H1 (cell line): ENCODE data around the gene STRADB. TPM values are rescaled to one million over a fixed set of nuclear protein-coding genes. Genes with fewer than 3 reads are reported as not detected.

Experiments
- CTCF ChIA-PET: fragments of 300-600 bp; sonication (Branson Sonifier 250); formaldehyde crosslinking; loops from one replicate; lab custom pipeline; 2021; ENCODE audit not compliant: partially characterized antibody; lab: Charles Lee
- POLR2A ChIA-PET: fragments of 300-600 bp; sonication (Branson Sonifier 250); formaldehyde crosslinking; loops from one replicate; lab custom pipeline; 2021; ENCODE audit warnings: inconsistent platforms; ENCODE audit not compliant: partially characterized antibody; lab: Charles Lee
- DNase-seq, 2 experiments: peaks; one replicate each; pipeline versions ENCODE4 v3.0.0 to v3.0.0-alpha.2; 2010 to 2022; ENCODE audit warnings: low spot score in 2 of 2, low read depth in 1 of 2, mixed read lengths in 1 of 2
- FAIRE-seq: peaks from 2 replicates; lab custom pipeline; 2011; peaks lifted over from hg19 to GRCh38; lab: Jason Lieb, UNC
- H2AFZ ChIP-seq: 2 replicates; pipeline ENCODE4 v1.8.1; 2012; ENCODE audit warnings: low read length, inconsistent platforms
- H2AK5ac ChIP-seq: 2 replicates; pipeline ENCODE4 v1.6.1; 2013; ENCODE audit warnings: low read depth, low read length
- H2BK120ac ChIP-seq: replicated peaks from 2 replicates; pipeline ENCODE3; 2013; ENCODE audit warnings: low read depth, low read length, inconsistent platforms
- H2BK12ac ChIP-seq: 2 replicates; pipeline ENCODE4 v1.6.1; 2013; ENCODE audit warnings: low read depth, low read length
- H2BK15ac ChIP-seq: 2 replicates; pipeline ENCODE4 v1.6.1; 2013; ENCODE audit warnings: low read length
- H2BK20ac ChIP-seq: 2 replicates; pipeline ENCODE4 v1.6.1; 2013; ENCODE audit warnings: low read length
- H2BK5ac ChIP-seq: 2 replicates; pipeline ENCODE4 v1.6.1; 2013; ENCODE audit warnings: low read depth, low read length
- H3K14ac ChIP-seq: 2 replicates; pipeline ENCODE4 v1.6.1; 2013; ENCODE audit warnings: inconsistent platforms; ENCODE audit not compliant: insufficient read length
- H3K18ac ChIP-seq: 2 replicates; pipeline ENCODE4 v1.6.1; 2013; ENCODE audit warnings: low read length; ENCODE audit errors: extremely low read depth
- H3K23ac ChIP-seq: 2 replicates; pipeline ENCODE4 v1.6.1; 2013; ENCODE audit warnings: inconsistent platforms; ENCODE audit not compliant: insufficient read length
- H3K23me2 ChIP-seq: 2 replicates; pipeline ENCODE4 v1.6.1; 2013; ENCODE audit warnings: low read depth, low read length
- H3K27ac ChIP-seq: 2 replicates; pipeline ENCODE4 v1.6.1; 2011; ENCODE audit warnings: low read depth, low read length, inconsistent platforms
- H3K27me3 ChIP-seq, 4 experiments: replicated peaks in 1 of 4; 1 replicate in 1 of 4; 2 replicates in 3 of 4; pipeline versions ENCODE4 v1.6.1 to v1.8.1; 2011 to 2013; ENCODE audit warnings: low read length in 3 of 4, mild to moderate bottlenecking in 3 of 4, inconsistent platforms in 2 of 4, mixed read lengths in 2 of 4, moderate library complexity in 1 of 4; ENCODE audit not compliant: control insufficient read depth in 3 of 4, insufficient read depth in 3 of 4; ENCODE audit errors: extremely low read depth in 1 of 4
- H3K36me3 ChIP-seq, 4 experiments: 2 replicates each; pipeline versions ENCODE4 v1.6.1 to v1.8.1; 2011 to 2013; ENCODE audit warnings: mild to moderate bottlenecking in 4 of 4, low read length in 3 of 4, moderate library complexity in 2 of 4, control low read depth in 1 of 4, inconsistent platforms in 1 of 4; ENCODE audit not compliant: insufficient read depth in 4 of 4, control insufficient read depth in 2 of 4
- H3K4ac ChIP-seq: replicated peaks from 2 replicates; pipeline ENCODE3; 2013; ENCODE audit warnings: low read length, low read depth, mixed read lengths, inconsistent platforms; ENCODE audit not compliant: insufficient read length
- H3K4me1 ChIP-seq, 4 experiments: replicated peaks in 1 of 4; 1 replicate in 1 of 4; 2 replicates in 3 of 4; pipeline versions ENCODE4 v1.6.1 to v1.8.1; 2011 to 2013; ENCODE audit warnings: low read length in 3 of 4, inconsistent platforms in 2 of 4, mixed read lengths in 1 of 4; ENCODE audit not compliant: insufficient read depth in 4 of 4, control insufficient read depth in 3 of 4
- H3K4me2 ChIP-seq, 2 experiments: 2 replicates each; pipeline versions ENCODE4 v1.6.1 to v1.8.1; 2011 to 2013; ENCODE audit warnings: low read depth in 2 of 2, low read length in 2 of 2, control low read depth in 1 of 2, inconsistent platforms in 1 of 2, mild to moderate bottlenecking in 1 of 2; ENCODE audit not compliant: insufficient read depth in 1 of 2
- H3K4me3 ChIP-seq, 4 experiments: fragments of 200-600, 300-600 bp in 1 of 4; sonication (generic), shearing (Covaris generic), sonication (Bioruptor Twin) in 1 of 4; 2 replicates each; pipeline versions ENCODE4 v1.5.1 to v1.8.1; 2011 to 2016; ENCODE audit warnings: low read length in 4 of 4, low read depth in 3 of 4, control low read depth in 2 of 4, inconsistent platforms in 2 of 4, mild to moderate bottlenecking in 2 of 4, mixed read lengths in 1 of 4, moderate library complexity in 1 of 4; ENCODE audit not compliant: insufficient read depth in 2 of 4; ENCODE audit errors: extremely low read depth in 1 of 4
- H3K56ac ChIP-seq: replicated peaks from 2 replicates; pipeline ENCODE3; 2013; ENCODE audit warnings: low read depth, mild to moderate bottlenecking, mixed read lengths, low read length, inconsistent platforms; ENCODE audit not compliant: insufficient read length
- H3K79me1 ChIP-seq: 2 replicates; pipeline ENCODE4 v1.6.1; 2013; ENCODE audit warnings: low read depth, low read length, control low read depth
- H3K79me2 ChIP-seq, 2 experiments: 2 replicates each; pipeline versions ENCODE4 v1.6.1 to v1.8.1; 2012 to 2013; ENCODE audit warnings: low read length in 2 of 2, mild to moderate bottlenecking in 2 of 2, inconsistent platforms in 1 of 2; ENCODE audit not compliant: insufficient read depth in 2 of 2, control insufficient read depth in 1 of 2
- H3K9ac ChIP-seq, 4 experiments: replicated peaks in 1 of 4; 1 replicate in 1 of 4; 2 replicates in 3 of 4; pipeline versions ENCODE4 v1.6.1 to v1.8.1; 2011 to 2013; ENCODE audit warnings: low read depth in 3 of 4, low read length in 3 of 4, control low read depth in 2 of 4, mild to moderate bottlenecking in 2 of 4, moderate library complexity in 2 of 4, inconsistent platforms in 1 of 4; ENCODE audit errors: extremely low read depth in 1 of 4
- H3K9me3 ChIP-seq, 2 experiments: 2 replicates each; pipeline versions ENCODE4 v1.6.1 to v1.8.1; 2012 to 2013; ENCODE audit warnings: mild to moderate bottlenecking in 2 of 2, moderate library complexity in 2 of 2, control low read depth in 1 of 2, inconsistent platforms in 1 of 2, low read depth in 1 of 2, low read length in 1 of 2, mixed read lengths in 1 of 2; ENCODE audit not compliant: insufficient read depth in 2 of 2
- H4K20me1 ChIP-seq, 2 experiments: replicated peaks in 1 of 2; 2 replicates each; pipeline versions ENCODE3 to v1.8.1; 2011 to 2013; ENCODE audit warnings: inconsistent platforms in 2 of 2, low read length in 2 of 2, mild to moderate bottlenecking in 1 of 2; ENCODE audit not compliant: insufficient read depth in 2 of 2, control insufficient read depth in 1 of 2
- H4K5ac ChIP-seq: 2 replicates; pipeline ENCODE4 v1.6.1; 2013; ENCODE audit warnings: low read length, low read depth, mixed read lengths, inconsistent platforms; ENCODE audit not compliant: insufficient read length
- H4K8ac ChIP-seq: 2 replicates; pipeline ENCODE4 v1.8.0; 2013; ENCODE audit warnings: mild to moderate bottlenecking, moderate library complexity, low read length, inconsistent platforms; ENCODE audit not compliant: insufficient read depth; ENCODE audit errors: extremely low read depth
- H4K91ac ChIP-seq: replicated peaks from 2 replicates; pipeline ENCODE3; 2013; ENCODE audit warnings: low read length, mixed read lengths, inconsistent platforms; ENCODE audit not compliant: insufficient read length
- CTBP2 ChIP-seq: IDR thresholded peaks from 2 replicates; pipeline ENCODE4 v1.7.0; 2011; ENCODE audit warnings: borderline replicate concordance, mild to moderate bottlenecking, moderate library complexity, mixed read lengths, low read length; ENCODE audit not compliant: insufficient read depth, insufficient read length
- E2F6 ChIP-seq: IDR thresholded peaks from 2 replicates; pipeline ENCODE4 v1.6.1; 2012; ENCODE audit warnings: inconsistent platforms
- FOSL1 ChIP-seq: IDR thresholded peaks from 2 replicates; pipeline ENCODE4 v1.6.1; 2011; ENCODE audit warnings: mild to moderate bottlenecking, low read depth, low read length, moderate library complexity; ENCODE audit not compliant: insufficient read depth
- GTF2F1 ChIP-seq: IDR thresholded peaks from 2 replicates; pipeline ENCODE4 v1.6.1; 2012; ENCODE audit warnings: low read depth, low read length, improper control_type of control experiment, borderline replicate concordance
- SAP30 ChIP-seq: fragments of 300-600 bp; sonication (generic); IDR thresholded peaks from 2 replicates; pipeline ENCODE4 v1.7.1; 2012; ENCODE audit warnings: low read length, moderate library complexity, mild to moderate bottlenecking, inconsistent platforms; ENCODE audit not compliant: insufficient read depth, insufficient replicate concordance
- SIN3A ChIP-seq, 2 experiments: IDR thresholded peaks in 1 of 2; conservative IDR thresholded peaks in 1 of 2; 2 replicates each; pipeline ENCODE4 v1.6.1; 2011 to 2012; ENCODE audit warnings: low read length in 2 of 2, improper control_type of control experiment in 1 of 2, low read depth in 1 of 2, mild to moderate bottlenecking in 1 of 2
- SUZ12 ChIP-seq: fragments of 200-600 bp; sonication (generic); IDR thresholded peaks from 2 replicates; pipeline ENCODE4 v1.6.1; 2012; ENCODE audit warnings: mild to moderate bottlenecking, inconsistent platforms, low read length, moderate library complexity, mixed read lengths
- TBP ChIP-seq: IDR thresholded peaks from 2 replicates; pipeline ENCODE4 v1.6.1; 2011; ENCODE audit warnings: low read depth, low read length, improper control_type of control experiment
- TEAD4 ChIP-seq: IDR thresholded peaks from 2 replicates; pipeline ENCODE4 v1.6.1; 2012; ENCODE audit warnings: low read depth, low read length, inconsistent platforms, mixed read lengths
- ZNF274 ChIP-seq: IDR thresholded peaks from 2 replicates; pipeline ENCODE4 v1.7.0; 2012; ENCODE audit warnings: low read length, borderline replicate concordance; ENCODE audit errors: extremely low read depth
- polyA plus RNA-seq, 7 experiments: library from polyadenylated mRNA; depleted of rRNA in 3 of 7; stranded (reverse) in 5 of 7; unstranded in 2 of 7; fragments of >200 nt in 5 of 7; fragments of 200-250 nt in 2 of 7; gene quantifications; 1 replicate in 5 of 7; 2 replicates in 1 of 7; 4 replicates in 1 of 7; pipeline versions ENCODE4 v1.2.1 to v1.2.3, GENCODE V29; 2011 to 2013; ENCODE audit warnings: missing spikeins in 2 of 7, mixed read lengths in 2 of 7
- total RNA-seq: library from RNA; stranded (reverse); fragmentation: NEBNext Ultra II Directional; extraction: Animal tissue kit (Norgen Biotek cat#: 25700); gene quantifications from 2 replicates; pipeline ENCODE4 v1.2.1, GENCODE V29; 2021
- TF ChIP-seq, protein P1 (sequence below): IDR thresholded peaks from 2 replicates; pipeline ENCODE4 v1.6.1; 2012; ENCODE audit warnings: inconsistent platforms
- TF ChIP-seq, protein P2 (sequence below): IDR thresholded peaks from 2 replicates; pipeline ENCODE4 v1.6.1; 2012; ENCODE audit warnings: low read length, inconsistent platforms

Gene STRADB
- total and polyA plus RNA-seq, 2 of the 8 experiments (the other 6 are each of a cell fraction or from before 2014, with no cell fraction given), result 20.9 to 34.9 TPM

DNA sequence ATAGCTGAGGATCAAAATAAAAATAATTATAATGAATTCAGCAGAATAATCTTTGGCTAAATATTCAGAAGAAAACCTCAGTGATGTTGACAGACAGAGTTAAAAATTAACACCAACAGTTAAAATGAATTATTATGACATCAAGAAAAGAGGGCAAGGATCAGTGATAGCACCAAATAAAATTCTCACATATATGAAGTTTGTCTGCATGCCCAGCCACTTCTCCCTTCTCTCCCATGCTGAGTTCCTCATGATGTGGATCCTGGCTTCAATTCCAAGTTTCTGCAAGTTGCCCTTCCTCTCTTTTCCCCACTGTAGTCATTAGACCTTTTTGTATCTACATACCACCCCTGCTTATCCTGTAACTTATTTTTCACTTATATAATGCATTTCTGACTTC, 6.8 kb downstream of the STRADB start:
- Histone ChIP-seq H3K23me2 (no peaks in the 10 kb centered on the region), H3K4ac (no peak overlapping the region), H3K27ac (no peak overlapping the region), H3K27me3 (no peaks in the 10 kb centered on the region), H3K9me3 (no peaks in the 10 kb centered on the region), H3K36me3 (no peaks in the 10 kb centered on the region), H3K14ac (no peak overlapping the region), H3K4me2 (no peak overlapping the region), H3K79me1 (no peaks in the 10 kb centered on the region), H2AK5ac (no peak overlapping the region), H4K8ac (no peak overlapping the region), H3K56ac (no peak overlapping the region), H2BK5ac (no peak overlapping the region), H3K4me3 (no peak overlapping the region), H2BK15ac (no peak overlapping the region), H2BK12ac (no peak overlapping the region), H3K79me2 (0 out of 4 replicates have a peak, but pooled peaks cover 0 to under 1% of the 10 kb centered on the region in 2 experiments), H4K20me1 (no peaks in the 10 kb centered on the region), H4K5ac (no peak overlapping the region), H3K4me1 (no peaks in the 10 kb centered on the region), H2BK20ac (no peak overlapping the region), H2AFZ (no peak overlapping the region), H4K91ac (no peak overlapping the region), H3K18ac (no peak overlapping the region), H3K23ac (no peak overlapping the region), H3K9ac (no peak overlapping the region), H2BK120ac (no peak overlapping the region)
- ChIA-PET POLR2A (no interaction called here), CTCF (no interaction called here)
- FAIRE-seq (no peak), DNase-seq (no peak)
- TF ChIP-seq FOSL1 (no peak), SUZ12 (no peak), CTBP2 (no peak), TEAD4 (no peak), SAP30 (no peak), E2F6 (no peak), ZNF274 (no peak), GTF2F1 (no peak), SIN3A (conservative IDR thresholded peaks at IDR 0.05 in 1 of 2, IDR thresholded peaks at IDR 0.05 in 1 of 2; ENCODE audit: low read depth in 1 of 2, low read length in 2 of 2) (no peak), TBP (no peak)
- TF ChIP-seq, protein P1, sequence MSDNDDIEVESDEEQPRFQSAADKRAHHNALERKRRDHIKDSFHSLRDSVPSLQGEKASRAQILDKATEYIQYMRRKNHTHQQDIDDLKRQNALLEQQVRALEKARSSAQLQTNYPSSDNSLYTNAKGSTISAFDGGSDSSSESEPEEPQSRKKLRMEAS, result no peak
- TF ChIP-seq, protein P2, sequence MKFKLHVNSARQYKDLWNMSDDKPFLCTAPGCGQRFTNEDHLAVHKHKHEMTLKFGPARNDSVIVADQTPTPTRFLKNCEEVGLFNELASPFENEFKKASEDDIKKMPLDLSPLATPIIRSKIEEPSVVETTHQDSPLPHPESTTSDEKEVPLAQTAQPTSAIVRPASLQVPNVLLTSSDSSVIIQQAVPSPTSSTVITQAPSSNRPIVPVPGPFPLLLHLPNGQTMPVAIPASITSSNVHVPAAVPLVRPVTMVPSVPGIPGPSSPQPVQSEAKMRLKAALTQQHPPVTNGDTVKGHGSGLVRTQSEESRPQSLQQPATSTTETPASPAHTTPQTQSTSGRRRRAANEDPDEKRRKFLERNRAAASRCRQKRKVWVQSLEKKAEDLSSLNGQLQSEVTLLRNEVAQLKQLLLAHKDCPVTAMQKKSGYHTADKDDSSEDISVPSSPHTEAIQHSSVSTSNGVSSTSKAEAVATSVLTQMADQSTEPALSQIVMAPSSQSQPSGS, result no peak
